ENCODE results near the gene FCAMR.

Gene FCAMR

DNA sequence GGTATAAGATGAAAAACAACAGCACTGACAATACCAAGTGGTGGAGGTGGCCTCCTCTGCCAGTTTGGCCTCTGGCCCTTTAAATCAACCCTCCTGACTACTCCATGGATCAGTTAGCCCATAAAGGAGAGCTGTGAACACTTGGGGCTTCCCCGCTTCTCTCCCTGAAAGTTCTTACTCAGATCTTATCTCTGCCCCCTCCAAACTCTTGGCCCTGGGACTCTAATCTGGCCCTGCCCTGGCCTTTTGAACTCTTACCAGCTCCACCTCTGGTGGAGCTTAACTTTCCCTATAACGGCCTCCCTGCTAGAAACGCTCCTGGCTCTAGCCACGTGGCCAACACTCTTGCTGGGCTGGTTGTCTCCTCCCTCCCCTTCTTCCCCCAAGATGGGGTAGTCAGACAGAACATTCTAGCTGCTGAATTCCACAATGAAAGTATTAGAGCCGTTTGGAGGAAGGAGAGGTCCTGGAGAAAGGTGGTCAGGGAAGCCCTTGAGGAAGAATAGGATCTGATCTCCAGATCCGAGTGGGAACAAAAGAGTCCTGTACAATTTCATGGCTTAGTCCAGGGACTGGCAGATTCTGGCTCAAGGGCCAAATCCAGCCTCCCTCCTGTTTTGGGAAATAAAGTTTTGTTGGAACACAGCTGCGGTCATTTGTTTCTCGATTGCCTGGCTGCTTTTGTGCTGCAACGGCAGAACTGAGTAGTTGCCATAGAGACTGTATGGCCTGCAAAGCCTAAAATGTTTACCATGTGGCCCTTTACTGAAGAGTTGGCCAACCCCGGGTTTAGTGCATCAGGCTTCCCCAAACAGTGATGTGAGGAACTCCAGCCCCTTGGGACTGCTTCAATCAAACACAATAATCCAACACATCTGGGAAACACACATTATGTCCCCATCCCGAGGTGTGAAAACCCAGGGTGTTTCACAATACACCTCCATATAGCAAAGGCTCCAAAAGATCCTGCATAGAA lies 14.5 kb downstream of the FCAMR start:
- peak; percentile 63 for DNase-seq

DNA sequence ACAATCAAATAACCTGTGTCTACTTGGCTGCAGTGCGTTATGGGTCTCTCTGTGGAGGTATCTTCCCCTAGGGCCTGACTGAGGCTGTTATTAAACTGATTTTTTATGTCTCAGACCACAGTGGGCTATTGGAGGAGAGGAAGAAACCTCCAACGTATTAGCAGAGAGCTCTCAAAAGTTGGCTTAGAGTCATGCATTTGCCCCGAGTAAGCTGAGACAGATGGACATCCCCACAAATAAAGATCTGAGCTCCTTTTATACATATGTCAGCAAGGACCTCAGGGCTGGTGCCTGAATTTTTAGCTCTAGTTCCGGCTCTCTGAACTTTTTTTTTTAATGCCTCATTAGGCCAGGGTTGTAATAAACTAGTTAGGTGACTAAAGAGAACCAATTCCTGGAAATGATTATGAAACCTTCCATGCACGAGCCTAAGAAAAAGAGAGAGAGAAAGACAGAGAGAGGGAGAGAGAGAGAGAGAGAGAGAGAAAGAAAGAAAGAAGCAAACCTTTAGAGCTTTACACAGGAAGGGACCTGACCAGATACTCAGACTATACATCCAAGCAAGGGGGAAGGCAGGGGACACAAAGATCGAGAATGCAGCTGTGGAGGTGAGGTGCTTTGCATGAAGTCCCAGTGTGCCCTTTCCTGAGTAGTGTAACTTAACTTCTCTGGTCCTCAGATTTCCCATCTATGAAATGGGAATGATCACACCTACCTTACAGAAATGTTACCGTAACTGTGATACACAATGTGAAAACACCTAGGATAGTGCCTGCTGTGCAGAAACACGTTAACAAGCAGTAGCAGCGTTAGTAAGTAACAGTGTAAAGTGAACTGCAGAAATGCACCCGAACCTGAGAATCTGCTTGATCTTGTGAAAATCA lies 15.6 kb downstream of the FCAMR start:
- DNase-seq, result no peak

DNA sequence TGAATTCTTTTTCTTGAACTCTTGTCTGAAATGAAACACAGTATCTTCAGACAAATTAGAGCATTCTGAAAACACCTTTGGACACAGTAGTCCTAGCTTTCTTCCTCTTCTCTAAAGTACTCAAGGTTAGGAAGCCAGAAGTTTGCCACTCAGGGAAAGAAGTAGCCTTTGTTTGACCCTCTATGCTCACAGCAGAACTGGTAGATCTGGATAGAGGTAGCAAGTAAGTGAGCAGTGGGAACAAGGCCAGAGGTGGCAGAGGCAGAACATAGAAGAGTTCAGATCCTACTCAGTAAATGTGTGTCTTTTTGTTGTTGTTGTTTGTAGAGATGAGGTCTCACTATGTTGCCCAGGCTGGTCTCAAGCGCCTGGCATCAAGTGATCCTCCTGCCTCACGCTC lies 16.6 kb downstream of the FCAMR start:
- DNase-seq, result no peak

DNA sequence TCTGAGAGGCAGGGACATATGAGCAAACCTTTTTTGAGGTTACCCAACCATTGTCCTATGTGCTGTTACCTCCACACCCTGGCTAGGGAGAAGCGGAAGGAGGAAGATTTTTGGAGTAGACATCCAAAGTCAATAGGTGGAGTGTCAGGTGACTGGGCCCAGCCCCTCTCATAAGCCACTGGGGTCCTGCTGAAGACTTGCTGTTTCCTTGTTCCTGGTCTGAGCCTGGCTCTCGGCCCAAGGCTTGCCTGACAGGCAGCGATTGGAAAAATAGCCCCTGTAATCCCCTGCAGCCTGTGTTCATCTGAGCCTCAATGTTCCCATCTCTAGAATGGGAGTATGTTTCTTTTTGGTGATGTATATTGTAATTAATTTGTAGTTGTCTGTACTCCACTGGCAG lies 17.1 kb downstream of the FCAMR start:
- no peak for DNase-seq

DNA sequence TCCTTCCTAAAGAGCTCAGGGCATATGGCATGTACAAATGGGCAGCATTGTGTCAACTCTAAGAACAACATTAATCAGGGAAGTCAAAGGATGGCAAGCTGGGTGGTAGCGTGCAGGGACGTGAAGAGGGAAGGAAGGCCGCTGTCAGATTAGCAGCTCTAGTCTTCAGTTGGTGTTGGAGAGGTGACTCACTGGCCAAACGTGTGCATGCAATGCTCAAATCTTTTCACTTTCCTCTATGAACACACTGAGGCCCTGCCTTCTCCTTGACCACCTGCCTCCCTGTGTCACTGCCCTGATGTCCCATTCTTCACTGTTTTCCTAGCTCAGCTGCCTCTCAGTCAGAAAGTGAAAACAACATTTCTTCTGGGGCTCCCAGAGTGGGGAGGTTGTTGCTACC lies 18.1 kb downstream of the FCAMR start:
- peak; percentile 84 for DNase-seq

DNA sequence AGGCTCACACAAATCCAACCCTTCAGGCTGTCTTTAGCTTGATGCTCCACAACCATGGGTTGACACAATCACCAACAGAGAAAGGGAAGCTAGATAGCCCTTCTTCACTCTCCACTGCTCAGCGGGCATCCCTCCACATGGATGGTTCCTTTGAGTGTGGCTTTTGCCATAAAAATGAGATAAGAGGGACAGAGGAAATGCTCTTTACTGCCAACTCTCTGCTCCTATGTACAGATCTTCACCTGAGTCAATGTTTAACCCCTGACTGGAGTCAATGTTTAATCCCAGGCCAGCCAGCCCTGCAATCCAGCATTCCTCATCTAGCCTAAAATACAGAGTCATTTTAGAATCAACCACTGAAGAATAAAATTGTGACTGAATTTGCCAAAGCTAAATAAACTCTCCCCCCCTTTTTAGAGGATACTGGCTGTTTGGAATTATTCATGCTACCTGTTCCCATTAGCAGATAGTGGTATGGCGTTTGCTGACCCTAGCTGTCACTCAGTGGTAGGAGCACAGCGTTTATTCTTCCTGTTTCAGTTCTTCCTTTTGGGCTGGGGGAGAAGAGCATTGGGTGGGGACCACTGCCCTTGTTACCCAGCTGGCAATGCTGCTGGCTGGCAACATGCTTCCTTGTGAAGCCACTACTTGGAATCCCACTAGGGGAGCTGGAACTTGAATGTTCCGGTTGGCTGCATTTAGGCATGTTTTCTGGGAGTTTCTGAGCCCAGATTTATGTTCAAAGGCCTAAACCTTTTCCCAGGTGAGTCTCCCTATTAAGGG lies 18.8 kb downstream of the FCAMR start:
- DNase-seq, result no peak

DNA sequence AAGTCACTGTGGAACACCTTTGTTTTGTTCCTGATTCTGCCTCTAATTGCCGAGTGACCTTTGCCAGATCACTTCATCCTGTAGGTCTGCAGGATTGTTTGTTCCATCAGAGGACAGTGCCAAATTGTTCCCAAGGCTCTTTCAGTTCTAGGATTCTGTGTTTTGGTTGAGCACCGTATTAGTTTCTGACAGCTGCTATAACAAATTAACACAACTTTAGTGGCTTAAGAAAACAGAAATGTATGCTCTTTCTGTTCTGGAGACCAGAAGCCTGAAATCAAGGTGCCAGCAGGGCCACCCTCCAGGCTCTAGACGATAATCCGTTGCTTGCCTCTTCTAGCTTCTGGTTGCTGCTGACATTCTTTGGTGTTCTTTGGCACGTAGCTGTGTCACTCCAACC lies 20.6 kb downstream of the FCAMR start:
- DNase-seq, result no peak

DNA sequence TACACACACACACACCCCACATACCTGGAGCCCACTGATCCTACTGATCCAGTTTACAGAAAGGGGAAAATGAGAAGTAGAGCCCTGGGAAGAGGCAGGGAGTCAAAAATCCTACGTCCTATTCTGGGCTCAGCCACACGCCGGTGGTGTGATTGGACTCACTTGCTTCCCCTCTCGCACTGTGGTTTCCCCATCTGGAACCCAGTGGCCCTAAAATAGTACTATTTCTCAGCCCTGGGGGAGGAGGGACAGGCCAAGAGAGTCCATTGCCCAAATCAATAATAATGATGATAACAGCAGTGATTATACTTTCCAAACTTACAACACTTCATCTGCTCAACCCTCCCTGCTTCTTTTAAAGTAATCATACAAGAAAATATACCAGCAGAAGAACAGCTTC lies 21.1 kb downstream of the FCAMR start:
- peak; percentile 70 for DNase-seq

DNA sequence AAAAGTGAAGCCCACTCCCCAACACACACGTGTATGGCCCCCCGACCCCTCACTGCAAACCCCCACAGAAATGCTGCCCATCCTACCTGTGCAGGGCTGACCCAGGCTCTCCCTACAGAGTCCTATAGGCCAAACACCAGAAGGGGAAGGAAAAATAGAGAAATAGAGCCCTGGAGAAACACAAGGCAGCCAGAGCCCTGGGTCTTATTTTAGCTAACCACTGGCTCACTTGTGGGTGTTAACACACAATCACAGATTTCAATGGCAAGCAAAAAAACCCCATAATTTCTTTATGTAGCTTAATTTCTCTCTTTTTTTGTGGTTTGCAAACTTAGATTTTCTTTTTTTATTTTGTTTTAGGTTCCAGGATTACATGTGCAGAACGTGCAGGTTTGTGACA lies 23.0 kb downstream of the FCAMR start:
- DNase-seq, result no peak

DNA sequence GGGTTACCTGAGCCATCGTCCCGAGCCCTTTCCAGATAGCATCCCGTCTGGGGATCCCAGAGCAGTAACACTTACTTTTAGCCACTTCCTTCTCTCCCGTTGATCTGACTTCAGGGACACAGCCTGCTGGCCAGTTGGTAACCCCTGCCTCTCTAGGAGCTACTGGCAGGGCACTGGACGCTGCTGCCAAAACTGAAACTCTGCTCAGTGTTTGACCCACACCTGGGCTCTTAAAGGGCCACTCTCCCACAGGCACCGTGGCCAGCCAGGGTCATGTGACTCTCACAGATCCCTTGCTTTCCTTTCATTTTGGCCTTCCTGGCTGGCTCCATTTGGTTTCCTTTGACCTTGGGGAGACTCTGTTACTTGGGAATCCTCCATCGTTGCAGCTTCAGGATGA lies 24.0 kb downstream of the FCAMR start, which contains the start of gene PIGR:
Gene PIGR (minus strand): TSS at position 206 of the 400 bp plus-strand sequence. CDS start 5,935 bp downstream, outside the sequence.
- DNase-seq, result no peak

DNA sequence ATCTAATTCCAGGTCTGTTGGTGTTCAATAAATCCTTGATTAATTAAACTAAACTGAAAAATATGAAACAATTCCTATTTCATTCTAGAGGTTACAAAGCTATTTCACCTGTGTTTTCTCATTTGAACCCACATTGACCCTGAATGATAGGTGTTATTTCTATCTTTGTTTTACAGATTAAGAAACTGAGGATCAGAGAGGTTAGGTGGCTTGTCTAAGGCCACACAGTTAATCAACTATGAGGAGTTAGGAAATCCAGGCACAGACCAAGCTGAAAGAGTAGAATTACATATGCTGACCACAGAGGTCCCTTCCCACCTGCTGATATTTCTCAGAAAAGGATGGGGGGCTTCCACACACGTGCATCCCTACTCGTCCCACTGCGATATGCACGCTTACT lies 24.5 kb downstream of the FCAMR start:
- no peak for DNase-seq

DNA sequence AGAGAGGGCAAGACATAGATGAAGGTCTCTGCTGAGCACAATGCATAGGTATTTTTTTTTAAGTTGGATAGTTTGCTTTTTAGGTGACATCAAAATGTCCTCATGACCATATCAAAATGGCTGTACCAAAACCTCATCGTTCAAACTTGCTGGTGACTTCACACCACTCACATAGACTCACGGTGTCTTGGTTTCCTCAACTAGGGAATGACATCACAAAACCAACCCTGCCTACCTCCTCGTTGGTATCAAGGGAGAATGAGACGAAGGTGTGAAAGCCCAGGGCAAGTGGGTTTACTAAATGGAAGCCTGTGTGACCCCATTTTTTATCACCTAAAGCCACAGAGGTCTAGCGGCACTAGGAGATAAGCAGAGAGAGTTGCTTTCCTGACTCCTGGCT lies 25.6 kb downstream of the FCAMR start:
- DNase-seq, result no peak

DNA sequence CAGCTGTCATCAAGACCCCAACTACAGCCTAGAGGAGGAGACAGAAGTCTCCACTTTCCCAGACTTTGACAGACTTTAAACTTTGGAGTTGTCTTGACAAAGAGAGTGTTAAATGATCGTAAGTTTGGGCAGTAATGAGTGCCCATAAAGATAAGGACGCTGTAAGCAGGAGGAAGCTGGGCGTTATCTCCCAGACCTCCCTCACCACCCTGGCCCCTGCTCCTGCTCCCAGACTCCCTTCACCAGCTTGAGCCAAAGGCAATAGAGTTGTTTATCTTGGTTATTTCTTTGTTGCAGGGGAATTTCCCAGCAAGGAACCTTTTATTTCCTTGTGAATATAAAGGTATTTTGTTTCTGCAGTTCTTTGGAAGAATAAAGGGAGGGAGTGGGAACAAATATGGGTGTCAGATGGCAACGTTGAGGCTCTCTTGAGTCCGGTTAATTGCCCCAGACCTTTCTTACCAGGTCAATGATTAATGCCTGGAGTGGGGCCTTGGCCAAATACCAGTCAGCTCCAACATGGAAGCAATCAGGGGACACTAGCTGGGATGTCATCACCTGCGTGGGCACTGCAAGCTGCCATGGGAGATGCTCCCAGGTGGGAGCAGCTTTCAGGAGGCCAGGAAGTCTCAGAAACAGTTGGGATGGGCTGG lies 28.4 kb downstream of the FCAMR start:
- DNase-seq, result no peak

DNA sequence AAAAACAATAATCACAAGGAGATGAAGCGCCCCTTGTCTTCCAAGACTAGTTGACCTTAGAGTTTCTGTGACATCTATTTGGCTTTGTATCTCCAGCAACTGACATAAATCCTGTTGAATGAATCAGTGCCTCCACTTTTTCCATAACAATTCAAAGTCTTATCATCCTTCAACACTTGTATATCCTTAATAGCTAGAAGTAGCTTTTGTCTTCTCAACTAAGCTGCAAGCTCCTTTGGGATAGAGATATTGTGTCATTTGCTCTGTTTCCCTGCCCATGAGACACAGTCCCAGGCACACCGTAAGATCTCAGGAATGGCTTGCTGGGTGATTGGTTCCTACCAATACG lies 29.7 kb downstream of the FCAMR start:
- DNase-seq, result no peak

DNA sequence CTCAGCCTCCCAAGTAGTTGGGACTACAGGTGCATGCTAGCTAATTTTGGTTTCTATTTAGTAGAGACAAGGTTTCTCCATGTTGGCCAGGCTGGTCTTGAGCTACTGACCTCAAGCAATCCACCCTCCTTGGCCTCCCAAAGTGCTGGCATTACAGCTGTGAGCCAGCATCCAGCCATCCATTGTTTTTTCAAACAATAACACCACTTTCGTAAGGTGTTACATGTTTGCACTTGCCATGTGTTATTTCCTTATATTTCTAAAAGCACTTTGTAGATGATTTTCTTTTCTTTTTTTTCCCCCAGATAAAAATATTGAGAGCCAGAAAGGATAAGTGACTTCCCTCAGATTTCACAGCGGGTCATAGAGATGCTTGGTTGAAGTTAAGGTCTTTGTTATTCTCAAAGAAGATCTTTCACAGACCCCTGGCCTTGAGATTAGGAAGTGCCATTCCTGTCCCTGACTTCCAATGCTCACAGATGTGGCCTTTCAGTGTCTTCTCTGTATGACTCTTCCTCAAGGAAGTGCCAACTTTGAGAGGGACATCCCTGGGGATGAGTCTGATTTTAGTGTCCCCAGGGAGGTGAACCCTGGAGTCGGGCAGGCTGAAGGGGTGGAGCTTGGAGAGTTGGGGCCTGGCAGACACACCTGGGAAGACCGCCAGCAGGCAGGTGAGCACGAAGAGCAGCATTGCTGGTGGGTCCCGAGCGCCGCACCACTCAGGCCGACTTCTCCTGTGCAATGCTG lies 30.2 kb downstream of the FCAMR start:
- DNase-seq, result no peak

DNA sequence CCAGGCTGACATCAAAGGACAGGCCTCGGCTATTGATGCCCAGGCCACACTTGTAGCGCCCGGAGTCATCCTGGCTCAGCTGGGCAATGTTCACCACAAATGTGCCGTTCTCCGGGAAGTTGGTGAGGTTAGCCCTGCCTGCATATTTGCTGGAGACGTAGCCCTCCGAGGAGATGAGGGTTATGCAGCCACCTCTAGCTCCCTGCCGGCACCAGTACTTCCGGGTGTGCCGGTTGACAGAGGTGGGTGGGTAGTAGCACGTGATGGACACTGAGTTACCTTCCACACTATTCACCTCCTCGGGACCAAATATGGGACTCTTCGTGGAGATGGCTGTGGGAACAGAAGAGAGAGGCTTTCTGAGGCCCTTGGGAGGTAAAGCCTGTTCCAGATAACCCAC lies 31.1 kb downstream of the FCAMR start:
- no peak for DNase-seq

DNA sequence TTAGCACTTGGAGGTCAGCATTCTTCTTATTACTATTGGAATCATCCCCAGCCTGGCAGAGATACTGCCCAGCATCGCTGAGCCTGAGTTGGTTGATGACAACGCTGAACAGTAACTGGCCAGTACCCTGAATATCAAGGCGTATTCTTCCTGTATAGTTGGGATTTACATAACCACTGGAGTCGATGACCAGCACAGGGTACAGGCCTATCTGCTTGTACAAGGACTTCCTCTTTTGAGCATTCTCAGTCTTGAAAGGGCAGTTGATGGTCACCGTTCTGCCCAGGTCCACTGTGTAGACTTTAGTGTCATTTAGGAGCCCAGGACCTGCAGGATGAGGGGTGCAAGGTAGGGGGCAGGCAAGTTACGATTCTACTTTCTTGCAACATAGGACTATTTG lies 32.8 kb downstream of the FCAMR start:
- peak; percentile 46 for DNase-seq

DNA sequence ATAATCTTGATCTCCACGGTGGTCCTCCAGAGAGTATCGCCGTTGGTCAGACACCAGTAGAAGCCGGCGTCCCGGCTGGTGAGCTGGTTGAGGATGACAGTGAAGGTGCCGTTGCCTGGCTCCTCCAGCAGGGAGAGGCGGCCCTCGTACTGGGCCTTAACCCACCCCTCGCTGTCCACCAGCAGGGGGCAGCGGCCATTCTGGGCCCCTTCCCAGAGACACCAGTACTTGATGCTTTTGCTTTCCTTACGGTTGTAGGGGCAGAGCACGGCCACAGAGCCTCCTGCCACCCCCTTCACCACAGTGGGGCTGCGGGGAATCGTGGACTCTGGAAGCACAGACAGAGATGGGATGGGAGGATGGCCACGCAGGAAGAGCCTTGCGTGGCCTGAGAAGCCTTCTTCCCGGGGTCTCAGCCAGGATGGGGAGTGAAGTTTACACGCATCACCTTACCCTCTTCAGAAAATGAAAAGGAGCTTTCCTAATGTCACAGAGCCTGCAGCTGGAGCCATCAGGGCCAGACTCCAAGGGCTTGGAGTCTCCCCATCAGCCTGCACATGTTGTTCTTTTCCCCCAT lies 34.7 kb downstream of the FCAMR start:
- DNase-seq, result peak; percentile 85

DNA sequence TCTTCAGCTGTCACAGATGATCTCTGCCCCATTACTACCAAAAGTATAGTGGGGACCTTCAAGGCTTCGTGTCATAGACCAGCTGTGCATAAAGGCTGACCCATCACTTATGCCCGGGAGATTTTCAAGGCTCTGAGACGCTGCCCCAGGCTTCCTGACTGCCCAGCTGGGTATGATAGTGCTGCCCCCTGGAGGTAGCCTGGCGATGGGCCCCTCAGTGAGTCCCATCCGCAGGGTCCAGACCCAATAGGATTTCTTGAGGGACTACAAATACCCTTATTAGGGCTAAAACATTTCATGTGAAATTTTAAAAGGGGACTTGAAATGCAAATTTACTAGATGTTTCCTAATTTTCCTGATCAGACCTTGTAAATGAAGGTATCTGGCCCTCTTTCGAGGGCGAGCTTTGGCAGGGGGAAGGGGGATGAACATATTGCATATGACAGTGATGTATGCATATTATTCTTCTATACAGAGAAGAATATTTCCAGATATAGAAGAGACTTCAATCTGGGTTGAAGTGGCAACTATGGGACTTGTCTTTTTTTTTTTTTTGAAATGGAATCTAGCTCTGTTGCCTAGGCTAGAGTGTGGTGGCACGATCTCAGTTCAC lies 36.8 kb downstream of the FCAMR start:
- peak; percentile 83 for DNase-seq

DNA sequence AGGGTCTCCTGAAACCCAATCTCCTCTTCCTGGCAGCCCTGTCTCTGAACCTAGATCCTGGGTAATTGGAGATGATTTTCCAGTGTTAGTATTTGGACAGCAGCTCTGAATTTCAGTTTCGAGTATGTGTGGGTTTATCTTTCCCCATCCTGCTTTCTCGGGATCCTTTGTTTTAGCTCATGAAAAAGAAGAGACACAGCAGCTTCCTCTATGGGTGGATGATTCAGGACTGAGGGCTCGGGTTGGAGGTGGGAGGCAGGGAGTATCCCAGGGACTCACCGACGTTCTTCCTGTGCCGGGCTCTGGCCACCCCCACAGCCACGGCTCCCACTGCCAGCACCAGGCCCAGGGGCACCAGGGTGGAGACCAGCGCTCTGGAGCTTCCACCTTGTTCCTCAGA lies 38.1 kb downstream of the FCAMR start:
- peak; percentile 80 for DNase-seq

DNA sequence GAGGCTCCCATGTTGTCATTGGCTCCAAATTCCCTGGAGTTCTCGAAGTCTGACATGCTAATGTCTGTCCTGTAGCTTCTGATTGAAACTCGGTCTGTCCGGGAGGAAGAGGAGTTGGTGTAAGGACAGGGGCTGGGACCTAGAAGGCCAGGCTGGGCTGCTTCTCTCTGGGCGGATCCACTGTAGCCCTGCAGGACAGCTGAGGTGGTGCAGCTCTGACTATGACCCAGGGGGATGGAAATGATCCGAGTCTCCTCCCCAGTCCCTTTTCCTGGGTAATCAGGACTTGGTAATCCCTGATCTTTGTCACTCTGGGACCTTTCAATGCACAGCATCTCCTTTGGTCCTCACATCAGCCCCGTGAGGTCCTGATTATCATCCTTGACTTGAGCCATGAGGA lies 38.6 kb downstream of the FCAMR start:
- no peak for DNase-seq

All from suppressor macrophage treated with lipopolysaccharide for 4 hours (primary cell).